ENCODE results near the gene MYO5A.

Gene MYO5A

DNA sequence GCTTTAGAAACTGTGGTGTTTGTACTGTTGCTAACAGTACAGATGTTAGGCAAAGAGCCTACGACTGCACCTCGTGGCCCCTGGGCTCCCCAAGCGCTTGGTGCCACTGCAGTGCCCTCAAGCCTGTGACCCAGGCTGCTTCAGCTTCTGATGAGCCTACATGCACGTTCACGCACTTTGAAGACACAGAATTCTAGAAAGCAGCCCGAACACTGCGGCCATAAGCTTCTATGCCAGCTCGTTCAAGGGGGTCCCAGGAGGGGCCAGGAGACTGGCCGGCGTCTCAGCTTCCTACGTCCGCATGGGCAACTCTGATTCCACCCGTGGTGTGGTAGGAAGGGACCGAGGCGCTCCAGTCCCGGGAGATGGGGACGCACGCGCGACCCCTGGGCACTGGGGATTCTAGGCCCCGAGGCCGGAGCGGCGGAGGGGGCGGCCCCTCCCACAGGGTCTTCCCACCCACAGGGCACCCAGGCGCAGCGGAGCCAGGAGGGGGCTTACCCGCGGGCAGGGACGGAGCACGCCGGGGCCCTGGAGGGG, 233.7 kb downstream of the MYO5A start:
- TF ChIP-seq POLR2AphosphoS5 (IDR thresholded peaks at IDR 0.05; ENCODE audit: low read depth, low read length) (no peak), FOXP2 (optimal IDR thresholded peaks at IDR 0.05; ENCODE audit: borderline replicate concordance, extremely low read depth, extremely low read length, insufficient read depth) (no peak), REST (IDR thresholded peaks at IDR 0.05; ENCODE audit: insufficient read depth in 1 of 2, low read depth in 2 of 2, low read length in 2 of 2) (no peak), SIN3A (IDR thresholded peaks at IDR 0.05; ENCODE audit: borderline replicate concordance, insufficient read depth, low read length) (no peak), TAF1 (IDR thresholded peaks at IDR 0.05; ENCODE audit: borderline replicate concordance, insufficient read depth, low read length) (no peak)

DNA sequence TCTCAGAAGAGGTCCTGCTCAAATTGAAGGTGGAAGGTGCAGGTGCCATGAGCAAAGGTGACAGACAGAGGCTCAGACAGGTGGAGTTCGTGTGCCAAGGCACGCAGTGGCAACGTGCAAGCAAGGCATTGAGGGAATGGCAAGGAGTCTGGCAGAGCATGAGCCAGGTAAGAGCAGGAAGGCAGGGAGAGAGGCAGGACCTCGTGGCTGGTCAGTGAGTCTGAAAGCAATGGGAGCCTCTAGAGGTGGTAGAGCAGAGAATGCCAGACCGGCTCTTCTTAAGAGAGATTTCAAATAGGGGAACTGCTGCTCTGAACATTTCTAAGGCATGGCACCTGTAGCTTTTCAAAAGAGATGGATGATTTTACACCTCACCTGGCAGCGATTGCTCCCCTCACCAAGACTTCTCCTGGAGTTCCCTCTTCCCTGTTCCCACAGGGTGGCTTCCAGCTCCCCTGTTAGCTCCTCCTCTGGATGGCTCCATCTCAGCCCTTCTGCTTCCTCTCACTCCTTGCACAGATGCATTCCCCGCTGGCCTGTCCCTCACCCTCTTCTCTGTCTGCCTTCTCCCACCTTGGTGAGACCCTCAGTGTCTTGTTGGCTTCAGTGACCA, 235.8 kb downstream of the MYO5A start:
- TF ChIP-seq POLR2AphosphoS5 (IDR thresholded peaks at IDR 0.05; ENCODE audit: low read depth, low read length), result no peak
- TF ChIP-seq FOXP2 (optimal IDR thresholded peaks at IDR 0.05; ENCODE audit: borderline replicate concordance, extremely low read depth, extremely low read length, insufficient read depth), result no peak
- TF ChIP-seq SIN3A (IDR thresholded peaks at IDR 0.05; ENCODE audit: borderline replicate concordance, insufficient read depth, low read length), result no peak
- no peak for TF ChIP-seq TAF1 (IDR thresholded peaks at IDR 0.05; ENCODE audit: borderline replicate concordance, insufficient read depth, low read length)
- no peak for TF ChIP-seq REST (IDR thresholded peaks at IDR 0.05; ENCODE audit: insufficient read depth in 1 of 2, low read depth in 2 of 2, low read length in 2 of 2)

DNA sequence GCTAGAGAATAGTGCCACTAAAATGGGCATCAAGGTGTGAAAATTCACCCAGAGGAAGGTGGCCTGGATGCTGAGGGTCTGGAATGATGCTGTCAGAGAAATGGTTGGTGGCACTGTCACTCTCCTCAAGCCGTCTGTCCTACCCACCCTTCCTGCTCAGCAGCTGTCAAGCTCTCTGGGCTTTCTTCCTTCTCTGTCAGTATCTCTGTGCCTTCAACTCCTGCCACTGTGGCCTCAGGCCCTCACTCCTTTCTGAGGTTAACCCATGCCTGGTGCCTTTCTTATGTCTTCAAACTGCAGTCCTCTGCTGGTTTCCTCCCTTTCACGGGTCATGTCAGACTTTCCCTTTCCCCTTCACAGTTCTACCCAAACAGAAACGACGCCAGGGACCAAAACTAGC, 237.5 kb downstream of the MYO5A start:
- no peak for TF ChIP-seq POLR2AphosphoS5 (IDR thresholded peaks at IDR 0.05; ENCODE audit: low read depth, low read length)

DNA sequence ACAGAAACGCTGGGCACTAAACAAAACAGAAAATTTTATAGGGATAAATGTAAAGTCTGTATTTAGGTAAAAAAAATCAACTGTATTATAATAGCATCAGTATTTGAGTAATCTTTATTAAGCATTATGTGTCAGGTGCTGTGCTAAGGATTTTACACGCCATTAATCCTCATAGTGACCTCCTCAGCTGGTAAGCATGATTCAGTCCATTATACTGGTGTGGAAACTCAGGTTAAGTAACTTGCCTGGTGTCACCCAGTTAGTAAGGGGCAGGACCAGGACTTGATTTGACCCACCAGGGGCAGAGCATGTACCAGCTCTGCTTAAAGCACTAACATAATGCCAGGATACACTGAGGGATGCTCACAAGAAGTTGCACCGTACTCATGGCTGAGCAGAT, 237.9 kb downstream of the MYO5A start:
- TF ChIP-seq REST (IDR thresholded peaks at IDR 0.05; ENCODE audit: insufficient read depth in 1 of 2, low read depth in 2 of 2, low read length in 2 of 2) (no peak), FOXP2 (optimal IDR thresholded peaks at IDR 0.05; ENCODE audit: borderline replicate concordance, extremely low read depth, extremely low read length, insufficient read depth) (no peak)

DNA sequence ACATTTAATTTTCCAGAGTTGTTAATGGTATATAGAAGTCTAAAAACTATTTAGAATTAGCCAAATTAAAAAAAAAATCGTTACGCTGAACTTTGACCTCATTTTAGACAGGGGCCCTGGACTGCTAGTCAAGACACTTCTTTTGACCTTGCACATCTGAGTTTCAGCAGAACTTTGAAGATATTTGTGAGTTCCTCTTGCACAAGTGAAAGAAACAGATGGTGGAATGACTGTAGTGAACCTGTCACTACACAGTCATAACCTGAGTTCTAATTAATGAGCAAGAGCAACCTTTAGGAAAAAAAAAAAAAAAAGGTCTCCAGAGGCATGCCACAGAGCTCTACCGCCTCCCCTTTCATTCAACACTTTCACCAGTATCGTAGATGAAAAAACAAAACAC, 238.4 kb downstream of the MYO5A start:
- TF ChIP-seq REST (IDR thresholded peaks at IDR 0.05; ENCODE audit: insufficient read depth in 1 of 2, low read depth in 2 of 2, low read length in 2 of 2) (no peak), SIN3A (IDR thresholded peaks at IDR 0.05; ENCODE audit: borderline replicate concordance, insufficient read depth, low read length) (no peak), TAF1 (IDR thresholded peaks at IDR 0.05; ENCODE audit: borderline replicate concordance, insufficient read depth, low read length) (no peak), FOXP2 (optimal IDR thresholded peaks at IDR 0.05; ENCODE audit: borderline replicate concordance, extremely low read depth, extremely low read length, insufficient read depth) (no peak), POLR2AphosphoS5 (IDR thresholded peaks at IDR 0.05; ENCODE audit: low read depth, low read length) (no peak)

Data from PFSK-1 (cell line).